Right renal cortex interstitium (tissue), 3 donors: ENCODE data around the gene MAL. TPM values are rescaled to one million over a fixed set of nuclear protein-coding genes. Genes with fewer than 3 reads are reported as not detected.

Experiments used
- DNase-seq, 3 donors: peaks; one replicate each; pipeline ENCODE4 v3.0.0-alpha.2; 2013; ENCODE audit warnings: low read depth in 3 of 3, low spot score in 2 of 3
- polyA plus RNA-seq, 3 donors: library from polyadenylated mRNA; unstranded; fragments of 120-200 nt; gene quantifications; one replicate each; pipeline ENCODE4 v1.2.1, GENCODE V29; 2013; ENCODE audit not compliant: insufficient read length in 3 of 3

The MAL gene
- polyA plus RNA-seq, 3 donors = 306 to 365 (median 323) TPM

GRCh38 chr2:95046371-95047112 is 21.0 kb downstream of the MAL start:
- DNase-seq = no peak

- DNase-seq = no peak
Measured at GRCh38 chr2:95047629-95048510, 22.4 kb downstream of the MAL start.

GRCh38 chr2:95048825-95049682 is 23.5 kb downstream of the MAL start:
- no peak for DNase-seq

- DNase-seq = no peak
Measured at GRCh38 chr2:95049683-95049955, 24.1 kb downstream of the MAL start.

GRCh38 chr2:95049961-95050360 is 24.5 kb downstream of the MAL start:
- no peak for DNase-seq

GRCh38 chr2:95050385-95051300 is 25.1 kb downstream of the MAL start:
- no peak for DNase-seq

GRCh38 chr2:95051626-95052025 is 26.1 kb downstream of the MAL start:
- no peak for DNase-seq

GRCh38 chr2:95052307-95052706 is 26.8 kb downstream of the MAL start:
- DNase-seq = no peak

- DNase-seq = no peak
Measured at GRCh38 chr2:95052804-95053479, 27.4 kb downstream of the MAL start.

GRCh38 chr2:95053543-95053942 is 28.0 kb downstream of the MAL start:
- DNase-seq = no peak

- DNase-seq = no peak
Measured at GRCh38 chr2:95054016-95054415, 28.5 kb downstream of the MAL start.

GRCh38 chr2:95055262-95055661 is 29.8 kb downstream of the MAL start:
- no peak for DNase-seq

- no peak for DNase-seq
Measured at GRCh38 chr2:95056044-95056443, 30.5 kb downstream of the MAL start.

GRCh38 chr2:95056461-95057459 is 31.3 kb downstream of the MAL start:
- DNase-seq = no peak

- no peak for DNase-seq
Measured at GRCh38 chr2:95057535-95058370, 32.2 kb downstream of the MAL start.

GRCh38 chr2:95058466-95058988 is 33.0 kb downstream of the MAL start:
- DNase-seq = no peak

- peak in 1 of 3 donors; percentile 59 for DNase-seq
Measured at GRCh38 chr2:95058989-95059641, 33.6 kb downstream of the MAL start.
